GM12801 (cell line): ENCODE data around the gene APEH.

Source experiments
- CTCF ChIP-seq: IDR thresholded peaks from one replicate; pipeline ENCODE4 v1.5.1; 2011; ENCODE audit warnings: control low read depth; ENCODE audit not compliant: insufficient read length; ENCODE audit errors: extremely low read depth

APEH gene

GRCh38 chr3:49650177-49650576, 24.0 kb upstream of the APEH start:
- TF ChIP-seq CTCF = no peak

GRCh38 chr3:49650637-49651036, 23.5 kb upstream of the APEH start:
- TF ChIP-seq CTCF = no peak

GRCh38 chr3:49652218-49652902, 21.8 kb upstream of the APEH start:
- no peak for TF ChIP-seq CTCF

- TF ChIP-seq CTCF = no peak
Measured at GRCh38 chr3:49652903-49653415, 21.2 kb upstream of the APEH start.

GRCh38 chr3:49653621-49654020, 20.5 kb upstream of the APEH start:
- TF ChIP-seq CTCF = no peak

GRCh38 chr3:49654176-49654825, 19.9 kb upstream of the APEH start:
- no peak for TF ChIP-seq CTCF

- TF ChIP-seq CTCF = no peak
Measured at GRCh38 chr3:49654955-49655556, 19.1 kb upstream of the APEH start.
